ENCODE measurements around the gene MAP2K4.

Gene MAP2K4

GRCh38 chr17:12178644-12179330 is 158.1 kb downstream of the MAP2K4 start:
- no peak for DNase-seq

DNA sequence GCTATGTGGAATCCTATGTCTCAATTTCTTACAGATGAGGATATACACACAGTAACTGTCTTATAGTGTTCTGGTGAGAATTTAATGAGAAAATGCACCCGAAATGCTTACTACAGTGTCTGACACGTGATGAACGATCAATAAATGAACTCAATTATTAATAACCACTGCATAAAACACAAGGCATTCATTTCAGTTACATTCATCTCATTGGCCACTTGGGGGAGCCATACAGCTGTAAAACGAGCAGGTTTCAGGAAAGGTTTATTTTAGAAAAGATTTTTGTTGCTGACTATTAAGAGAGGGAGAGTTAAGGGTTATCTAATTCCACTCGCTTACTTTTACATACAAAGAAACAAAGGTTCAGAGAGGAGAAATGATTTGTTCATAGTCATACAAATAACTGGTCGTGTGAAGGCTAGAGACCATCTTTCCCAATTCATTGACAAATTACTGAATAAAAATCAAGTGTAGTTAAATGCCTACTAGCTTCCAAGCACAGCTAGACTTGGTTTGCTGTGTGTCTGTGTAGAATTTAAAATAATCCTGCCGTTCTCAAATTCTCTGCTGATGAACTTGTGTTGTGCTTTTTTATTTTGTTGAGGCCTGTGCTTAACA is 160.1 kb downstream of the MAP2K4 start:
- peak; percentile 70 for DNase-seq

- no peak for DNase-seq
Observed at GRCh38 chr17:12187658-12188057, 167.0 kb downstream of the MAP2K4 start.

DNA sequence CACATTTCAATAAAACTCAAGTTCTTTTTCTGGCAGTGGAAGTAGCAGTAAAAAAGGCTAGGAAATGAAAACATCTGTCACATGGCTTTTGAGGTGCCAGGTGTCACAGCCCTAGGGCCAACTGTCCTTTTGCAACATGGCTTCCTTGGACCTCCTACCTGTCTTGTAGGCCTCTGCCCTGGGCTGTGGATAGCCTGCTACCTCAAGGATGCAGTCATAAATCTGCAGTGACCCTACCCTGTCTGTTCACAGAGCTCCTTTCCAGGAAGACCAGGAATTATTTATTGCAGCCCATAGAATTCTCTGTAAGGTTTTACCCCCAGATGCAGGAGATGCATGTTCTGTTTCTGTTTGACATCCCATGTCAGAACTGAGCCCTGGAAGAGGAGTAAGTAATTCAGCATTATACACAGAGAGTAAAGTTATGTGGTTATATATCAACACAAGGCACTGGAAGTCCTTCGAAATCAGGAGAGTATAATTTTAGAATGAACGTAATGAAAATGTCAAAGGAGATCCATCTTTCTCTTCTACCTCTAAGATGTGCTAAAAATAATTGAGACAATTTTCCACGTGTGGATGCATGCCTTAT is 172.6 kb downstream of the MAP2K4 start:
- DNase-seq, result no peak
